Natural killer cell (primary cell): ENCODE results near the gene NECTIN1. TPM values are rescaled to one million over a fixed set of nuclear protein-coding genes. Genes with fewer than 3 reads are reported as not detected.

Experiments
- ATAC-seq, 3 donors: fragments of 150-1000 bp in 2 of 3; fragments of 200-7000 bp in 1 of 3; cut with Tn5 transposase; 1 replicate in 1 of 3; 2 replicates in 2 of 3; pipeline ENCODE4 v1.10.0; 2021; ENCODE audit warnings: mild to moderate bottlenecking in 2 of 3, moderate library complexity in 2 of 3
- DNase-seq, 2 donors: peaks; one replicate each; pipeline versions ENCODE4 v3.0.0 to v3.0.0-alpha.2; 2013 to 2021; ENCODE audit warnings: mixed read lengths in 1 of 2
- H3K27ac ChIP-seq: one replicate; pipeline ENCODE4 v1.5.1; 2013; ENCODE audit warnings: mild to moderate bottlenecking, low read length
- H3K27me3 ChIP-seq: one replicate; pipeline ENCODE4 v1.6.1; 2013; ENCODE audit warnings: low read length; ENCODE audit not compliant: control insufficient read depth, insufficient read depth
- H3K36me3 ChIP-seq: one replicate; pipeline ENCODE4 v1.6.1; 2013; ENCODE audit warnings: low read length; ENCODE audit not compliant: control insufficient read depth, insufficient read depth
- H3K4me1 ChIP-seq: one replicate; pipeline ENCODE4 v1.6.1; 2013; ENCODE audit warnings: low read length; ENCODE audit not compliant: control insufficient read depth, insufficient read depth
- H3K4me3 ChIP-seq: one replicate; pipeline ENCODE4 v1.5.1; 2013; ENCODE audit warnings: low read length
- H3K9me3 ChIP-seq: one replicate; pipeline ENCODE4 v1.6.1; 2013; ENCODE audit warnings: low read length; ENCODE audit not compliant: control insufficient read depth, insufficient read depth
- H3K27ac Mint-ChIP-seq, 2 donors: one replicate each; pipeline ENCODE4 v1.8.0; 2022; ENCODE audit warnings: mild to moderate bottlenecking in 2 of 2, mixed read lengths in 2 of 2, moderate library complexity in 1 of 2
- H3K27me3 Mint-ChIP-seq, 2 donors: one replicate each; pipeline ENCODE4 v1.8.0; 2022; ENCODE audit warnings: low read depth in 2 of 2, mixed read lengths in 2 of 2
- H3K36me3 Mint-ChIP-seq: one replicate; pipeline ENCODE4 v1.8.0; 2022; ENCODE audit warnings: mixed read lengths
- H3K4me1 Mint-ChIP-seq, 2 donors: one replicate each; pipeline ENCODE4 v1.8.0; 2022; ENCODE audit warnings: mixed read lengths in 2 of 2
- H3K4me3 Mint-ChIP-seq: one replicate; pipeline ENCODE4 v1.8.0; 2022; ENCODE audit warnings: mild to moderate bottlenecking, moderate library complexity, mixed read lengths
- H3K9me3 Mint-ChIP-seq, 2 donors: one replicate each; pipeline ENCODE4 v1.8.0; 2022; ENCODE audit warnings: mixed read lengths in 2 of 2
- CTCF ChIP-seq: fragments of 200-600 bp; IDR thresholded peaks from one replicate; pipeline ENCODE4 v1.8.0; 2022; ENCODE audit warnings: antibody characterized with exemption
- WGBS: methylation state at CpG from one replicate; pipeline ENCODE4 v1.1.7; 2013; ENCODE audit warnings: missing lambda C conversion rate; ENCODE audit not compliant: insufficient coverage; 5-methylcytosine and 5-hydroxymethylcytosine counted together
- intact Hi-C: fragments of 100-400 bp; cut with micrococcal nuclease; formaldehyde crosslinking; loops from one replicate; pipeline ENCODE4 v1.14.2; 2022
- total RNA-seq, 4 donors: library from RNA; stranded (reverse); fragments of 120-200 nt in 1 of 4; gene quantifications; one replicate each; pipeline versions ENCODE4 v1.2.3 to v1.2.4, GENCODE V29; 2013 to 2022

Gene NECTIN1
- total RNA-seq, 3 donors from 2014 or later (not counting 1 experiment from before 2014, with no cell fraction given), result 5.8 to 18.8 (median 7.8) TPM

- Mint-ChIP-seq H3K9me3 (no peaks in the 10 kb centered on the region), H3K36me3 (peaks cover 8% of the 10 kb centered on the region), H3K27me3 (peaks cover 66% of the 10 kb centered on the region in 2 donors), H3K27ac (no peak overlapping the region), H3K4me3 (no peak overlapping the region), H3K4me1 (peaks cover 13 to 34% of the 10 kb centered on the region in 2 donors)
- Histone ChIP-seq H3K4me3 (no peak overlapping the region), H3K4me1 (peaks cover 13% of the 10 kb centered on the region), H3K36me3 (no peaks in the 10 kb centered on the region), H3K27me3 (peaks cover 6% of the 10 kb centered on the region), H3K27ac (no peak overlapping the region), H3K9me3 (no peaks in the 10 kb centered on the region)
- intact Hi-C loops, result no loop called here
- ATAC-seq (no peak), DNase-seq (no peak)
- WGBS, result 84% methylated on average over 9 of the region's 9 CpGs
- TF ChIP-seq CTCF, result no peak
Observed at GRCh38 chr11:119708384-119708783, 20.6 kb downstream of the NECTIN1 start.

- DNase-seq, result no peak
- H3K4me3 ChIP-seq, result no peak overlapping the region
- peaks cover 6% of the 10 kb centered on the region for H3K27me3 ChIP-seq
- no peaks in the 10 kb centered on the region for H3K9me3 ChIP-seq
- H3K4me1 Mint-ChIP-seq, result peaks cover 13 to 37% of the 10 kb centered on the region in 2 donors
- H3K9me3 Mint-ChIP-seq, result no peaks in the 10 kb centered on the region
- no peak overlapping the region for H3K4me3 Mint-ChIP-seq
- peaks cover 58 to 77% of the 10 kb centered on the region in 2 donors for H3K27me3 Mint-ChIP-seq
- H3K27ac Mint-ChIP-seq, result no peak overlapping the region
- H3K36me3 ChIP-seq, result no peaks in the 10 kb centered on the region
- ATAC-seq, result no peak
- peaks cover 8% of the 10 kb centered on the region for H3K4me1 ChIP-seq
- no peak overlapping the region for H3K27ac ChIP-seq
- peaks cover 8% of the 10 kb centered on the region for H3K36me3 Mint-ChIP-seq
- intact Hi-C loops, result no loop called here
- TF ChIP-seq CTCF, result no peak
- WGBS, result 91% methylated on average over 2 of the region's 2 CpGs
Observed at GRCh38 chr11:119706887-119707286, 22.1 kb downstream of the NECTIN1 start.

GRCh38 chr11:119706029-119706428 lies 23.0 kb downstream of the NECTIN1 start:
- no peak overlapping the region for H3K27ac ChIP-seq
- DNase-seq (no peak), ATAC-seq (no peak)
- no peaks in the 10 kb centered on the region for H3K9me3 ChIP-seq
- H3K4me1 ChIP-seq, result peaks cover 8% of the 10 kb centered on the region
- no peak overlapping the region for H3K27ac Mint-ChIP-seq
- intact Hi-C loops, result no loop called here
- H3K4me3 Mint-ChIP-seq, result no peak overlapping the region
- H3K4me3 ChIP-seq, result no peak overlapping the region
- peaks cover 50 to 70% of the 10 kb centered on the region in 2 donors for H3K27me3 Mint-ChIP-seq
- no peaks in the 10 kb centered on the region for H3K9me3 Mint-ChIP-seq
- no peak for TF ChIP-seq CTCF
- H3K36me3 ChIP-seq, result no peaks in the 10 kb centered on the region
- H3K4me1 Mint-ChIP-seq, result peaks cover 14 to 39% of the 10 kb centered on the region in 2 donors
- H3K36me3 Mint-ChIP-seq, result peaks cover 8% of the 10 kb centered on the region
- 92% methylated on average over 4 of the region's 7 CpGs for WGBS
- peaks cover 6% of the 10 kb centered on the region for H3K27me3 ChIP-seq

GRCh38 chr11:119705362-119705761 lies 23.6 kb downstream of the NECTIN1 start:
- Mint-ChIP-seq H3K9me3 (no peaks in the 10 kb centered on the region), H3K27ac (no peak overlapping the region), H3K36me3 (peaks cover 8% of the 10 kb centered on the region), H3K4me1 (peaks cover 13 to 39% of the 10 kb centered on the region in 2 donors), H3K27me3 (peaks cover 45 to 64% of the 10 kb centered on the region in 2 donors), H3K4me3 (no peak overlapping the region)
- intact Hi-C loops, result no loop called here
- Histone ChIP-seq H3K9me3 (no peaks in the 10 kb centered on the region), H3K4me3 (no peak overlapping the region), H3K27ac (no peak overlapping the region), H3K27me3 (peaks cover 6% of the 10 kb centered on the region), H3K4me1 (peaks cover 14% of the 10 kb centered on the region), H3K36me3 (no peaks in the 10 kb centered on the region)
- ATAC-seq (no peak), DNase-seq (no peak)
- no peak for TF ChIP-seq CTCF
- WGBS, result 94% methylated on average over 9 of the region's 9 CpGs
